Measurements from ENCODE around the gene CNOT3. TPM values are rescaled to one million over a fixed set of nuclear protein-coding genes. Genes with fewer than 3 reads are reported as not detected.
"Not testable (repeated sequence)": the region's sequence is repeated elsewhere in the genome, so short reads cannot be mapped to it uniquely, and the experiment has no call there.

The CNOT3 gene
- total and polyA plus RNA-seq, 5 experiments from 2014 or later = 6.6 to 71.4 (median 14.5) TPM

DNA sequence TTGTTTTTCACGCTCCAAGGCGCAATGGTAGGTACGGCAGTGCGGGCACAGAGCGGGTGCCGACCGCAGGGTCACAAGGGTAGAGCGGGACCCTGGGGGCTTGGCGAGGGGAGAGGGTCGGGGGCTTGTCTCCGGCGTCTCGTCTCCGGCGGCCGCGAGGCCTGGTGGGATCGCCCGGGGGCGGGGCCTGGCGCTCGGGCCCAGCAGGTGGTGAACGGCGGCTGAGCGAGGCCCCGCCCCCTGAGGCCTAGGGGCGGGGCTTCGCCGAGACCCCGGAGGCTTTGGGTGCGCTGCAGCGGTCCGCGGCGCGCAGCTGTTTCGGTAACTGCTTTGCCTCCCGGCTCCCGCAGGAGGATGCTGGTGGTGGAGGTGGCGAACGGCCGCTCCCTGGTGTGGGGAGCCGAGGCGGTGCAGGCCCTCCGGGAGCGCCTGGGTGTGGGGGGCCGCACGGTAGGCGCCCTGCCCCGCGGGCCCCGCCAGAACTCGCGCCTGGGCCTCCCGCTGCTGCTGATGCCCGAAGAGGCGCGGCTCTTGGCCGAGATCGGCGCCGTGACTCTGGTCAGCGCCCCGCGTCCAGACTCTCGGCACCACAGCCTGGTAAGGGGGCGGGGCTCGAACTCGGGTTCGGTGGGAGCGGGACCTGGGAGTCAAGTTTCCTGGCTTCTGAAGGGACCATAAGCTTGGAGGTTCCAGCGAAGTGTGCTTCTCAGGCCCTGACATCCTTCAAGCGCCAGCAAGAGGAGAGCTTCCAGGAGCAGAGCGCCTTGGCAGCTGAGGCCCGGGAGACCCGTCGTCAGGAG lies 53.6 kb downstream of the CNOT3 start, which contains the start of gene TSEN34:
TSEN34 (plus strand) TSS at position 298 of the 800 bp plus-strand sequence; CDS start at position 355, 57 bp downstream.
- Mint-ChIP-seq H3K27me3 (no peaks in the 10 kb centered on the region), H3K4me1 (peaks cover 24 to 53% (median 46%) of the 10 kb centered on the region in 4 donors), H3K9me3 (no peaks in the 10 kb centered on the region), H3K27ac (peak within 1 kb of the TSS; percentile 98 to 100 (median 99)), H3K4me3 (peak within 1 kb of the TSS; percentile 86 to 100 (median 95)), H3K36me3 (peaks cover 5 to 38% (median 8%) of the 10 kb centered on the region in 3 donors)
- ATAC-seq (peak; percentile 29 to 37), DNase-seq (peak in 8 of 10 donors; percentile 83 to 100 (median 94))
- POLR2A ChIA-PET = interaction anchor here (0.6 to 7.0 kb wide), 13 partner anchors 9 to 1398 kb away, joined by 3 to 158 read pairs (median 7); partner anchors contain the start of genes CNOT3, LENG1, MYADM and RPS9

DNA sequence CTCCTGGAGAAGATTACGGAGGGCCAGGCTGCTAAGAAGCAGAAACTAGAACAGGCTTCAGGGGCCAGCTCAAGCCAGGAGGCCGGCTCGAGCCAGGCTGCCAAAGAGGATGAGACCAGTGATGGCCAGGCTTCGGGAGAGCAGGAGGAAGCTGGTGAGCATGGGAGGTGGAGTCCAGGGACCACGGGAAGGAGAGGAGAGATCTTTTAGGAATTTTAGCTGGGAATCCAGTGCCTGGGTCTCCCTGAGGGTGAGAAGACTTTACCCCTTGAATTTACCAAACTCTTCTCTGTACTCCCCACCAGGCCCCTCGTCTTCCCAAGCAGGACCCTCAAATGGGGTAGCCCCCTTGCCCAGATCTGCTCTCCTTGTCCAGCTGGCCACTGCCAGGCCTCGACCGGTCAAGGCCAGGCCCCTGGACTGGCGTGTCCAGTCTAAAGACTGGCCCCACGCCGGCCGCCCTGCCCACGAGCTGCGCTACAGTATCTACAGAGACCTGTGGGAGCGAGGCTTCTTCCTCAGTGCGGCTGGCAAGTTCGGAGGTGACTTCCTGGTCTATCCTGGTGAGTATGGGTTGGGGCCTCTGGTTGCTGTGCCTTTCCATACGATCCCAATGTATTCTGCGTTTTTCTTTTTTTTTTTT lies 54.4 kb downstream of the CNOT3 start:
- peaks cover 5 to 38% (median 8%) of the 10 kb centered on the region in 3 donors for H3K36me3 Mint-ChIP-seq
- no peaks in the 10 kb centered on the region for H3K27me3 Mint-ChIP-seq
- POLR2A ChIA-PET = interaction anchor here (0.6 to 7.0 kb wide), 10 partner anchors 9 to 324 kb away, joined by 3 to 158 read pairs (median 8); partner anchors contain the start of genes CNOT3, LENG1, MYADM and RPS9
- no peaks in the 10 kb centered on the region for H3K9me3 Mint-ChIP-seq
- peaks cover 22 to 47% (median 46%) of the 10 kb centered on the region in 4 donors for H3K4me1 Mint-ChIP-seq
- H3K27ac Mint-ChIP-seq = peak overlapping the region; percentile 72 to 99 (median 93)
- DNase-seq (no peak), ATAC-seq (no peak)
- H3K4me3 Mint-ChIP-seq = peak overlapping the region; percentile 85 to 100 (median 90)

GRCh38 chr19:54193011-54193410 lies 55.4 kb downstream of the CNOT3 start:
- Mint-ChIP-seq H3K4me3 (peak overlapping the region in 9 of 10 donors; percentile 41 to 98 (median 85)), H3K4me1 (peaks cover 17 to 38% (median 36%) of the 10 kb centered on the region in 4 donors), H3K9me3 (no peaks in the 10 kb centered on the region), H3K27me3 (no peaks in the 10 kb centered on the region), H3K27ac (peak overlapping the region in 8 of 10 donors; percentile 43 to 99 (median 64)), H3K36me3 (peaks cover 5 to 38% (median 8%) of the 10 kb centered on the region in 3 donors)
- no peak for DNase-seq
- POLR2A ChIA-PET = interaction anchor here (0.7 to 5.0 kb wide), 3 partner anchors 7 to 59 kb away, joined by 4 to 158 read pairs (median 8); partner anchors contain the start of gene RPS9
- ATAC-seq = no peak

GRCh38 chr19:54194463-54194862 lies 56.9 kb downstream of the CNOT3 start:
- Mint-ChIP-seq H3K27ac (peak overlapping the region in 2 of 10 donors; percentile 27 to 40), H3K36me3 (peaks cover 5 to 38% (median 8%) of the 10 kb centered on the region in 3 donors), H3K4me1 (peaks cover 17 to 33% (median 29%) of the 10 kb centered on the region in 4 donors)
- POLR2A ChIA-PET, H3K9me3 Mint-ChIP-seq, H3K27me3 Mint-ChIP-seq, ATAC-seq, DNase-seq, H3K4me3 Mint-ChIP-seq: not testable (repeated sequence)

GRCh38 chr19:54196536-54196935 lies 59.0 kb downstream of the CNOT3 start:
- H3K27me3 Mint-ChIP-seq = no peaks in the 10 kb centered on the region

DNA sequence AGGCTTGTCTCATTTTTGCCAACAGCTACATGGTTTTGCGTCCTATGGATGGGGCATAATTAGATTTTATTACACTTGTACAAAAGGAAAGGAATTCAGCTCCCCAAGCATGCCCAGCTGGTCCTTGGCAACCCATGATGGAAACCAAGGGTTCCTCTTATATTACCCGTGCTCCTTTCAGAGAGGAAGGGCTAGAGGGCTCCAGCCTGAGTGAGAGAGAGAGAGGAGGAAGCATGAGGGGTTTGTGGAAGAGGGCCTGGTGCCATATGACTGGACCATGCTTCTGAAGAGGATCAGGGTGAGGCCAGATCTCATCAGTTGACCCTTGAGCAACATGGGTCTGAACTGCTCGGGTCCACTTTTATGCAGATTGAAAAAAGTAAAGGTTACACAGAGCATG lies 59.6 kb downstream of the CNOT3 start:
- Mint-ChIP-seq H3K27ac (peak overlapping the region in 1 of 10 donors; percentile 55), H3K36me3 (peaks cover 5 to 47% (median 10%) of the 10 kb centered on the region in 3 donors), H3K9me3 (no peaks in the 10 kb centered on the region), H3K27me3 (no peaks in the 10 kb centered on the region), H3K4me1 (peaks cover 13 to 42% (median 26%) of the 10 kb centered on the region in 4 donors), H3K4me3 (peak overlapping the region in 1 of 10 donors; percentile 31)
- no peak for ATAC-seq
- no peak for DNase-seq
- POLR2A ChIA-PET = no interaction called here

More at GRCh38 chr19:54196536-54196935, 59.0 kb downstream of the CNOT3 start:
- ATAC-seq (no peak), DNase-seq (no peak)
- no peak overlapping the region for H3K27ac Mint-ChIP-seq
- peaks cover 19 to 42% (median 29%) of the 10 kb centered on the region in 4 donors for H3K4me1 Mint-ChIP-seq
- no peaks in the 10 kb centered on the region for H3K9me3 Mint-ChIP-seq
- POLR2A ChIA-PET = no interaction called here
- peaks cover 5 to 44% (median 9%) of the 10 kb centered on the region in 3 donors for H3K36me3 Mint-ChIP-seq
- H3K4me3 Mint-ChIP-seq = no peak overlapping the region

GRCh38 chr19:54199401-54199800 lies 61.8 kb downstream of the CNOT3 start:
- no peaks in the 10 kb centered on the region for H3K27me3 Mint-ChIP-seq
- POLR2A ChIA-PET = interaction anchor here (1.9 to 6.3 kb wide), 5 partner anchors 9 to 84 kb away, joined by 5 to 158 read pairs (median 16); partner anchors contain the start of genes CNOT3, LENG1, MBOAT7 and PRPF31
- peak overlapping the region; percentile 44 to 97 (median 69) for H3K4me3 Mint-ChIP-seq
- H3K4me1 Mint-ChIP-seq = peaks cover 11 to 52% (median 30%) of the 10 kb centered on the region in 4 donors
- peak overlapping the region in 8 of 10 donors; percentile 33 to 87 (median 74) for H3K27ac Mint-ChIP-seq
- ATAC-seq (no peak), DNase-seq (no peak)
- H3K9me3 Mint-ChIP-seq = no peaks in the 10 kb centered on the region
- H3K36me3 Mint-ChIP-seq = peaks cover 5 to 53% (median 16%) of the 10 kb centered on the region in 3 donors

- Mint-ChIP-seq H3K9me3 (no peaks in the 10 kb centered on the region), H3K27me3 (no peaks in the 10 kb centered on the region), H3K4me1 (peaks cover 12 to 64% (median 46%) of the 10 kb centered on the region in 4 donors), H3K36me3 (peaks cover 0 to 55% (median 22%) of the 10 kb centered on the region in 3 donors), H3K4me3 (peak overlapping the region; percentile 89 to 100 (median 100)), H3K27ac (peak overlapping the region; percentile 94 to 100 (median 99))
- DNase-seq (no peak), ATAC-seq (no peak)
- POLR2A ChIA-PET = interaction anchor here (0.7 to 6.3 kb wide), 11 partner anchors 9 to 248 kb away, joined by 3 to 158 read pairs (median 5); partner anchors contain the start of genes CNOT3, LENG1, LENG8 and MBOAT7
These were observed 63.7 kb downstream of the CNOT3 start for GRCh38 chr19:54201172-54201701.

- Mint-ChIP-seq H3K4me3 (peak overlapping the region; percentile 89 to 100 (median 100)), H3K4me1 (peaks cover 12 to 71% (median 53%) of the 10 kb centered on the region in 4 donors), H3K9me3 (no peaks in the 10 kb centered on the region), H3K27ac (peak overlapping the region in 9 of 10 donors; percentile 32 to 100 (median 99)), H3K36me3 (peaks cover 0 to 63% (median 25%) of the 10 kb centered on the region in 3 donors), H3K27me3 (no peaks in the 10 kb centered on the region)
- ATAC-seq = no peak
- DNase-seq = no peak
- POLR2A ChIA-PET = interaction anchor here (0.6 to 6.3 kb wide), 4 partner anchors 12 to 1049 kb away, joined by 4 to 158 read pairs (median 12); partner anchors contain the start of genes LENG1, MBOAT7 and TSEN34
These were observed 64.4 kb downstream of the CNOT3 start for GRCh38 chr19:54201980-54202379.

GRCh38 chr19:54203151-54203611 lies 65.6 kb downstream of the CNOT3 start:
- H3K4me3 Mint-ChIP-seq = peak overlapping the region; percentile 9 to 100 (median 93)
- POLR2A ChIA-PET = interaction anchor here (3.7 to 6.3 kb wide), 2 partner anchors 13 to 44 kb away, joined by 19 to 158 read pairs; partner anchors contain the start of genes LENG1, MBOAT7 and TSEN34
- DNase-seq (no peak), ATAC-seq (no peak)
- no peaks in the 10 kb centered on the region for H3K9me3 Mint-ChIP-seq
- peaks cover 18 to 83% (median 65%) of the 10 kb centered on the region in 4 donors for H3K4me1 Mint-ChIP-seq
- peak overlapping the region in 5 of 10 donors; percentile 31 to 68 (median 46) for H3K27ac Mint-ChIP-seq
- H3K36me3 Mint-ChIP-seq = peaks cover 0 to 75% (median 25%) of the 10 kb centered on the region in 3 donors
- no peaks in the 10 kb centered on the region for H3K27me3 Mint-ChIP-seq

GRCh38 chr19:54204767-54205468 lies 67.4 kb downstream of the CNOT3 start:
- no peak for ATAC-seq
- POLR2A ChIA-PET = interaction anchor here (1.1 kb wide), 2 partner anchors 14 to 45 kb away, joined by 3 to 4 read pairs; partner anchors contain the start of genes LENG1 and TSEN34
- Mint-ChIP-seq H3K27me3 (no peaks in the 10 kb centered on the region), H3K36me3 (peaks cover 0 to 78% (median 25%) of the 10 kb centered on the region in 3 donors), H3K27ac (peak overlapping the region in 2 of 10 donors; percentile 18 to 31), H3K4me3 (peak overlapping the region in 7 of 10 donors; percentile 2 to 52 (median 46)), H3K4me1 (peaks cover 26 to 95% (median 80%) of the 10 kb centered on the region in 4 donors), H3K9me3 (no peaks in the 10 kb centered on the region)
- no peak for DNase-seq
